Right ventricle myocardium superior (tissue), 1 donor: ENCODE data around the gene PLK4. TPM values are rescaled to one million over a fixed set of nuclear protein-coding genes. Genes with fewer than 3 reads are reported as not detected.
"Not testable (repeated sequence)": the region's sequence is repeated elsewhere in the genome, so short reads cannot be mapped to it uniquely, and the experiment has no call there.

Source experiments
- ATAC-seq: fragments of 200-7000 bp; cut with Tn5 transposase; one replicate; pipeline ENCODE4 v1.9.1; 2020; ENCODE audit warnings: mild to moderate bottlenecking; ENCODE audit not compliant: poor library complexity
- DNase-seq: peaks from one replicate; pipeline ENCODE4 v3.0.0-alpha.2; 2020
- intact Hi-C: fragments of 100-400 bp; cut with DNase I; formaldehyde crosslinking; loops from one replicate; pipeline ENCODE4 v1.11.2; 2022
- total RNA-seq: library from RNA; stranded (reverse); fragmentation: NEBNext Ultra II Directional; extraction: Animal tissue kit (Norgen Biotek cat#: 25700); gene quantifications from one replicate; pipeline ENCODE4 v1.2.1, GENCODE V29; 2021
- donor health status: DM: no; HTN: yes; CAD: no; lungs with severe emphysema.

Gene PLK4
- total RNA-seq, 1 donor from 2014 or later, result 0.54 TPM

DNA sequence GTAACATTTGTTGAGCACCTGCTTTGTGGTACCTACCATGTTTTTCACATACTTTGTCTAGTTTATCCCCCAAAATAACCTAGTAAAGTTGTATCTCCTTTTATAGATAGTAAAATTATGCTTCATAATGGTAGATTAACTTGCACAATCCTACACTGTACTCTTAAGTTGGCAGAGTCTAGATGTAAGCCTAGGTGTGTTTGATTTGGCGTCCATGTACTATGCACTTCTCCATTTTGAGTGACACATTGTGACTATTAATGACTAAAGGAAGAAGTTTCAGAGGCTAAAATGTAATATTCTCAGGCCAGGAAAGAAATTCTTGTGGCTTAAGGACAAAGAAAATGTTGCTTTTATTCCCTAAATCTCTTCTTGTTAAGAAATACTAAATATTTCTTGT lies 15.4 kb downstream of the PLK4 start:
- intact Hi-C loops, result no loop called here
- ATAC-seq, result no peak
- DNase-seq, result no peak

DNA sequence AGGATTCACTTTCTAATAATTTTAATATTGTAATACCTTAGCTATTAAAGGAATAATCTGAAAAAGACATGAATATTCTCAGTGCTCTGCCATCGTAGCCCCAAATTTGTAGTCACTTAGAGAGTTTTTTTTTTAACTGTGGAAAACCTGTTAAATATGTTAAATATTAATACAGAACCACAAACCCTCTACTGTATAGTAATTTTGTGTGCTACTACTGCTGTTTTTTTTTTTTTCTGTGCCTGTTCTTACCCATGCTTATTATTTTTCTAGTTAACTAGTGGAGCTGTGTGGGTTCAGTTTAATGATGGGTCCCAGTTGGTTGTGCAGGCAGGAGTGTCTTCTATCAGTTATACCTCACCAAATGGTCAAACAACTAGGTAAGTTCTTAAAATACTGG lies 15.8 kb downstream of the PLK4 start:
- no peak for ATAC-seq
- intact Hi-C loops, result no loop called here

DNA sequence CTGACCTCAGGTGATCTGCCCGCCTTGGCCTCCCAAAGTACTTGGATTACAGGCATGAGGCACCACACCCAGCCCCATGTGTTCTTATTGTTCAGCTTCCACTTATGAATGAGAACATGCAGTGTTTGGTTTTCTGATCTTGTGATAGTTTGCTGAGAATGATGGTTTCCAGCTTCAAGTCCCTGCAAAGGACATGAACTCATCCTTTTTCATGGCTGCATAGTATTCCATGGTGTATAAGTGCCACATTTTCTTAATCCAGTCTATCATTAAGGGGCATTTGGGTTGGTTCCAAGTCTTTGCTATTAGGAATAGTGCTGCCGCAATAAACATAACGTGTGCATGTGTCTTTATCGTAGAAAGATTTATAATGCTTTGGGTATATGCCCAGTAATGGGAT lies 19.0 kb downstream of the PLK4 start:
- intact Hi-C loops, DNase-seq, ATAC-seq: not testable (repeated sequence)

More for the DNA sequence above, 15.8 kb downstream of the PLK4 start:
- no peak for DNase-seq

DNA sequence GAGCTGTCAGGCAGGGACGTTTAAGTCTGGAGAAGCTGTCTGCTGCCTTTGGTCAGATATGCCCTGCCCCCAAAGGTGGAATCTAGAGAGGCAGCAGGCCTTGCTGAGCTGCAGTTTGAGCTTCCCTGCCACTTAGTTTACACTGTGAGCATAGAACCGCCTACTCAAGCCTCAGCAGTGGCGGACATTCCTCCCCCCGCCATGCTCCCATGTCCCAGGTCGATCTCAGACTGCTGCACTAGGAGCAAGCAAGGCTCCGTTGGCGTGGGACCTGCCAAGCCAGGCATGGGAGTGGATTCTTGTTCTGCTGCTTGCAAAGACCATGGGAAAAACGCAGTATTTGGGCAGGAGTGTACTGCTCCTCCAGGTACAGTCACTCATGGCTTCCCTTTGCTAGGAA lies 24.3 kb downstream of the PLK4 start:
- ATAC-seq (no peak), DNase-seq (no peak)
- intact Hi-C loops, result no loop called here

DNA sequence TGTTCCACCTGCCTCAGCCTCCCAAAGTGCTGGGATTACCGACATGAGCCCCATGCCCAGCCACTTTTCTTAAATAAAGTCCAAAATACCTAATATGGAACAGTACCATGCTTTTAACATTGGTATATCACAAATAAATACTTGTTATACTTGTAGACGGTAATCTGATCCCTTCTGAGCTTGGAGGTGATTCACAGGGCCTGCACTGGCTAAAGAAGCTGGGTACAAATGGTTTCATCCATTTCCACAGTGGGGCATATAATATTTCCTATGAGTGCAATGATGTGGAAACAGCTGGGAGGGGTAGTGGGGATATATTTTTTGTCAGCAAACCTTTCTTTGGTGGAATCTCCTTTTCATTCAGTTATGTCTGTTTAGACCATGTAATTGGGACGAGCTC lies 35.8 kb downstream of the PLK4 start:
- ATAC-seq (no peak), DNase-seq (no peak)
- intact Hi-C loops, result no loop called here

DNA sequence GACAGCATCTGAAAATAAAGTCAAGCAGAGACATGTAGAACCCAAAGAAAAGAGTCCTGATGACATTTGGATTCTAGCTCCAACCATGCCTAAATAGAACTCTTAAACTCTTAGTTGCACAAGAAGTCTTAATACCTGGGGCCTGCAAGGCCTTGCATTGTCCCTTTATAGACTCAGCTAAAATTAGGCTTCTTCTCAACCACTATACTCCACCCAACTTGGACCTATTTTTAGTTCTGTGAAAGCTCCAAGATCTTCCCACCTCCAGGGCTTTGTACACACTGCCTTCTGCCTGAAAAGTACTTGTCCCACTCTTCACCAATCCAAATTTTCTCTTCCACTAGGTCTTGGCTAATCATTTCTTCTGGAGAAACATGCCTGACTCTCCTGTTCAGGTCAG lies 36.5 kb downstream of the PLK4 start:
- ATAC-seq (peak; percentile 85), DNase-seq (no peak)
- intact Hi-C loops, result no loop called here

DNA sequence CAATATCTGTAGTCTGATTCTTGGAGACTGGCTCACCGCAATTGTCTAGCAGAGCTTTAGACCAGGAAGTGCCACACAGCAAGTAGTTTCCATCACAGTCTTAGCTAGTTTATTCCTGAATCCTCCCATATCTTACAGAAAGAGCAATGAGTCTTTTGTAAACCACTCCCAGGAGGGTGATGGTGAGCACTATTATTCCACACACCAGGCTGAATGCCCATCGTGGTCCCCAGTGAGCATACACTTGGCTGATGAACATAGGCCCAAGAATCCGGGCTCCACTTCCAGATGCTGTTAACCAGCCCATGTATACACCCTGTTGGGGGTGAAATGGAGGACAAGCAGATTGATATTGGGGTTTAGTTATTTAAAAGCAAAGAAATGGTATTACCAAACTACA lies 39.8 kb downstream of the PLK4 start:
- ATAC-seq, result no peak
- intact Hi-C loops, result no loop called here
- no peak for DNase-seq

DNA sequence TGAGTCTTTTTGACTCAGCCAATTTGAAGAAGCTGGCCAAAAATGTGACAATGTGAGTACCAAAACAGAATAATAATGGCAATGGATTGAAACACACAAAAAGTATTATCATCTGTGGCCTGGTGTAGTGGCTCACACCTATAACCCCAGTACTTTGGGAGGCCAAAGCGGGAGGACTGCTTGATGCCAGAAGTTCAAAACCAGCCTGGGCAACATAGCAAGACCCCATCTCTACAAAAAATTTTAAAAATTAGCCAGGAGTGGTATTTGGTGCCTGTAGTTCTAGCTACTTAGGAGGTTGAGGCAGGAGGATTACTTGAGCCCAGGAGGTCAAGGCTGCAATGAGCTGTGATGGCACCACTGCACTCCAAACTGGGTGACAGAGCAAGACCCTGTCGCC lies 41.5 kb downstream of the PLK4 start:
- intact Hi-C loops, result no loop called here
- ATAC-seq, result no peak
- no peak for DNase-seq

DNA sequence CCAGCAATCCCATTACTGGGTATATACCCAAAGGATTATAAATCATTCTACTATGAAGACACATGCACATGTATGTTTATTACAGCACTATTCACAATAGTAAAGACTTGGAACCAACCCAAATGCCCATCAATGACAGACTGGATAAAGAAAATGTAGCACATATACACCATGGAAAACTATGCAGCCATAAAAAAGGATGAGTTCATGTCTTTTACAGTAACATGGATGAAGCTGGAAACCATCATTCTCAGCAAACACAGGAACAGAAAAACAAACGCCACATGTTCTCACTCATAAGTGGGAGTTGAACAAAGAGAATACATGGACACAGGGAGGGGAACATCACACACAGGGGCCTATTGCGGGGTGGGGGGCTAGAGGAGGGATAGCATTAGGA lies 45.0 kb downstream of the PLK4 start:
- DNase-seq, intact Hi-C loops, ATAC-seq: not testable (repeated sequence)

DNA sequence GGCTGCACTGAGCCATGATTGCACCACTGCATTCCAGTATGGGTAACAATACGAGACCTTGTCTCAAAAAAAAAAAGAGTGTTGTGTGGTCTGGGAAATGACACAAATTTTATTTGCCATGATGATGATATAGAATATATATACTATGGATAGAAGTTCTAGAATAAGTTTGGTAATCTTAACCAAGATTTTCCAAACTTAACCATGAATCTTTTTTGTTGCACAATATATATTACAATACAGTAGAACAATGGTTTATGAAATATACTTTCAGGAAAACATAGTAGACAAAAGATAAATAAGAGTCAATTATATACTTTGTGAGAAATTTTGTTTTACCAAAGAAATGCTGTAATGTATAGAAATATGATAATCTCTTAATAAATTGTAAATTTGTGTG lies 49.5 kb downstream of the PLK4 start:
- intact Hi-C loops, result no loop called here
- no peak for ATAC-seq
- no peak for DNase-seq

DNA sequence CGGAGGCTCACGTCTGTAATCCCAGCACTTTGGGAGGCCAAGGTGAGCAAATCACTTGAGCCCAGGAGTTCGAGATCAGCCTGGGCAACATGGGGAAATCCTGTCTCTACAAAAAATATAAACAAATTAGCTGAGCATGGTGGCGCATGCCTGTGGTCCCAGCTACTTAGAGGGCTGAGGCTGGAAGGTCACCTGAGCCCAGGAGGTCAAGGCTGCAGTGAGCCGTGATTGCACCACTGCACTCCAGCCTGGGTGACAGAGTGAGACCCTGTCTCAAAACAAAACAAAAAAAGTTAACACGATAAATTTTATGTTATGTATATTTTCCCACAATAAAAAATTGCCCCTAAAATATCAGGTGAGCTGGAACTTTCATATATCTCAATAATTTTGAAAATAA lies 51.1 kb downstream of the PLK4 start:
- not testable (repeated sequence) for ATAC-seq

DNA sequence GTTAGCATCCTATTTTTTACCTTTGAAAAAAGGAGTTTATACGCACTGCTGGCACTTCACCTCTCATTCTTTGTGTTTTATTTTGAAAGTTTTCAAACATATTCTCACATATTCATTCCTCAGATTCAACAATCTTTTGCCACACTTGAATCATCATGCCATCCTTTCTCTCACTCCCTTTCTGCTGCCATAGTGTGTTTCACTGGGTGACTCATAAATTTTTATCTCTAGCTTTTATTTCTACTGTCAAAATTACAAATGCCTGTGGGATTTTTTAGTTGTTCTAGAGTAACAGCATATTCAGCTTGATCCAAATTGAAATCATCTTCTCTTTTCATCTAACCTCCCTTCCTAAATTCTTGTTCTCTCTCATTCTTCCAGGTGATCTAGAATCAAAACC lies 56.3 kb downstream of the PLK4 start:
- intact Hi-C loops, result no loop called here
- no peak for DNase-seq
- ATAC-seq, result no peak

More for the DNA sequence above, 51.1 kb downstream of the PLK4 start:
- intact Hi-C loops, DNase-seq: not testable (repeated sequence)

Other genes starting within 250 kb of the PLK4 start
- 4.0 TPM for gene INTU, start 247.9 kb upstream of the PLK4 start, total RNA-seq
- gene SLC25A31, start 150.5 kb upstream of the PLK4 start, total RNA-seq, result not detected
- 4.8 TPM for gene HSPA4L, start 98.6 kb upstream of the PLK4 start, total RNA-seq
- gene MFSD8, start 84.3 kb downstream of the PLK4 start, total RNA-seq, result 9.4 TPM
- gene ABHD18, start 84.5 kb downstream of the PLK4 start, total RNA-seq, result 10.0 TPM
- gene LARP1B, start 180.4 kb downstream of the PLK4 start, total RNA-seq, result 15.1 TPM